HEK293T (cell line): ENCODE measurements around the gene POLDIP3.

Source experiments
- CTCF ChIA-PET: fragments of 350-600 bp; formaldehyde crosslinking; extraction: SDS; loops from one replicate; lab custom pipeline; 2021; ENCODE audit warnings: antibody characterized with exemption, inconsistent platforms; lab: Yijun Ruan, JAX
- POLR2A ChIA-PET: fragments of 350-600 bp; formaldehyde crosslinking; extraction: SDS; loops from one replicate; lab custom pipeline; 2020; ENCODE audit warnings: antibody characterized with exemption, inconsistent platforms; lab: Yijun Ruan, JAX
- DNase-seq: peaks from one replicate; pipeline ENCODE4 v3.0.0; 2012; ENCODE audit warnings: mixed read lengths; ENCODE audit errors: extremely low spot score
- ARNT ChIP-seq: fragments of 450-650 bp; IDR thresholded peaks from 2 replicates; pipeline ENCODE4 v1.6.1; 2017; ENCODE audit warnings: mild to moderate bottlenecking
- BHLHE40 ChIP-seq: fragments of 450-650 bp; IDR thresholded peaks from 2 replicates; pipeline ENCODE4 v1.6.1; 2016; ENCODE audit warnings: mild to moderate bottlenecking, moderate library complexity, borderline replicate concordance
- CTBP1 ChIP-seq: fragments of 450-650 bp; IDR thresholded peaks from 2 replicates; pipeline ENCODE4 v1.6.1; 2016; ENCODE audit warnings: borderline replicate concordance
- ELF4 ChIP-seq: fragments of 450-650 bp; IDR thresholded peaks from 2 replicates; pipeline ENCODE4 v1.6.1; 2017; ENCODE audit warnings: antibody characterized with exemption
- FOXA1 ChIP-seq: fragments of 450-650 bp; IDR thresholded peaks from 2 replicates; pipeline ENCODE4 v1.6.1; 2016; ENCODE audit warnings: mild to moderate bottlenecking
- FOXK2 ChIP-seq: fragments of 450-650 bp; IDR thresholded peaks from 2 replicates; pipeline ENCODE4 v1.6.1; 2016; ENCODE audit warnings: mild to moderate bottlenecking
- FOXM1 ChIP-seq: fragments of 450-650 bp; IDR thresholded peaks from 2 replicates; pipeline ENCODE4 v1.6.1; 2017; ENCODE audit warnings: mild to moderate bottlenecking, borderline replicate concordance
- HDGF ChIP-seq: fragments of 450-650 bp; IDR thresholded peaks from 2 replicates; pipeline ENCODE4 v1.6.1; 2017; ENCODE audit warnings: antibody characterized with exemption, borderline replicate concordance
- L3MBTL2 ChIP-seq: fragments of 450-650 bp; conservative IDR thresholded peaks from 2 replicates; pipeline ENCODE4 v1.6.1; 2016; ENCODE audit warnings: mild to moderate bottlenecking
- LEF1 ChIP-seq: fragments of 450-650 bp; IDR thresholded peaks from 2 replicates; pipeline ENCODE4 v1.6.1; 2017; ENCODE audit warnings: mild to moderate bottlenecking, borderline replicate concordance
- NFRKB ChIP-seq: fragments of 450-650 bp; IDR thresholded peaks from 2 replicates; pipeline ENCODE4 v1.6.1; 2016; ENCODE audit warnings: mild to moderate bottlenecking, moderate library complexity
- PKNOX1 ChIP-seq: fragments of 450-650 bp; IDR thresholded peaks from 2 replicates; pipeline ENCODE4 v1.6.1; 2016
- SP1 ChIP-seq: fragments of 450-650 bp; IDR thresholded peaks from 2 replicates; pipeline ENCODE4 v1.6.1; 2017
- SUZ12 ChIP-seq: fragments of 450-650 bp; IDR thresholded peaks from 2 replicates; pipeline ENCODE4 v1.6.1; 2016; ENCODE audit warnings: mild to moderate bottlenecking
- TARDBP ChIP-seq: fragments of 450-650 bp; IDR thresholded peaks from 2 replicates; pipeline ENCODE4 v1.6.1; 2016
- ZNF384 ChIP-seq: fragments of 450-650 bp; IDR thresholded peaks from 2 replicates; pipeline ENCODE4 v1.6.1; 2016

The POLDIP3 gene

GRCh38 chr22:42642806-42643633 is 28.3 kb upstream of the POLDIP3 start:
- no peak for TF ChIP-seq FOXK2
- no peak for TF ChIP-seq FOXM1
- no peak for TF ChIP-seq ZNF384
- TF ChIP-seq TARDBP = no peak
- TF ChIP-seq SP1 = no peak
- no peak for TF ChIP-seq L3MBTL2
- no peak for TF ChIP-seq NFRKB
- TF ChIP-seq ARNT = no peak
- no peak for TF ChIP-seq PKNOX1
- no peak for TF ChIP-seq FOXA1
- TF ChIP-seq ELF4 = no peak
- TF ChIP-seq BHLHE40 = no peak
- TF ChIP-seq LEF1 = no peak
- TF ChIP-seq CTBP1 = no peak
- no peak for TF ChIP-seq SUZ12
- CTCF ChIA-PET = interaction anchor here (0.5 to 1.8 kb wide), 2 partner anchors 22 to 96 kb away, joined by 3 to 11 read pairs; no protein-coding TSS in a partner anchor
- no peak for DNase-seq
- POLR2A ChIA-PET = interaction anchor here (1.0 kb wide), 1 partner anchor 28 kb away, joined by 9 read pairs; the partner anchor contains the start of gene POLDIP3

- CTCF ChIA-PET = interaction anchor here (1.8 kb wide), 1 partner anchor 20 kb away, joined by 11 read pairs; no protein-coding TSS in a partner anchor
- no peak for TF ChIP-seq L3MBTL2
- TF ChIP-seq CTBP1 = no peak
- TF ChIP-seq FOXM1 = no peak
- TF ChIP-seq HDGF = no peak
- TF ChIP-seq NFRKB = no peak
- no peak for TF ChIP-seq ZNF384
- TF ChIP-seq BHLHE40 = no peak
- TF ChIP-seq SUZ12 = no peak
- no peak for TF ChIP-seq FOXK2
- DNase-seq = no peak
- POLR2A ChIA-PET = interaction anchor here (1.0 kb wide), 1 partner anchor 27 kb away, joined by 9 read pairs; the partner anchor contains the start of gene POLDIP3
Measured at GRCh38 chr22:42641801-42642413, 27.2 kb upstream of the POLDIP3 start.

GRCh38 chr22:42639541-42640241 is 25.0 kb upstream of the POLDIP3 start:
- POLR2A ChIA-PET = interaction anchor here (4.8 kb wide), 1 partner anchor 8 kb away, joined by 22 read pairs; the partner anchor contains the start of gene CYB5R3
- CTCF ChIA-PET = interaction anchor here (1.1 kb wide), 1 partner anchor 18 kb away, joined by 5 read pairs; no protein-coding TSS in a partner anchor
- no peak for DNase-seq
- TF ChIP-seq HDGF = no peak

- TF ChIP-seq ZNF384 (no peak), FOXM1 (no peak), PKNOX1 (no peak), FOXA1 (no peak), HDGF (no peak), ELF4 (no peak), TARDBP (no peak), SUZ12 (no peak), ARNT (no peak), BHLHE40 (no peak), SP1 (no peak), NFRKB (no peak), FOXK2 (no peak), LEF1 (no peak), L3MBTL2 (no peak), CTBP1 (no peak)
- DNase-seq = no peak
- ChIA-PET POLR2A (interaction anchor here (0.8 to 4.8 kb wide), 3 partner anchors 11 to 22 kb away, joined by 4 to 22 read pairs (median 13); partner anchors contain the start of genes CYB5R3 and POLDIP3), CTCF (interaction anchor here (0.6 to 2.2 kb wide), 2 partner anchors 14 to 16 kb away, joined by 3 to 8 read pairs; no protein-coding TSS in a partner anchor)
Measured at GRCh38 chr22:42637555-42637954, 22.9 kb upstream of the POLDIP3 start.

GRCh38 chr22:42636506-42636905 is 21.8 kb upstream of the POLDIP3 start:
- no peak for TF ChIP-seq ZNF384
- TF ChIP-seq TARDBP = no peak
- TF ChIP-seq HDGF = no peak
- no peak for TF ChIP-seq LEF1
- no peak for TF ChIP-seq FOXM1
- no peak for TF ChIP-seq FOXK2
- TF ChIP-seq L3MBTL2 = no peak
- no peak for TF ChIP-seq PKNOX1
- TF ChIP-seq SUZ12 = no peak
- no peak for TF ChIP-seq ELF4
- TF ChIP-seq ARNT = no peak
- no peak for TF ChIP-seq CTBP1
- TF ChIP-seq BHLHE40 = no peak
- TF ChIP-seq NFRKB = no peak
- TF ChIP-seq SP1 = no peak
- no peak for TF ChIP-seq FOXA1
- CTCF ChIA-PET = interaction anchor here (0.6 to 2.2 kb wide), 2 partner anchors 15 to 728 kb away, joined by 3 to 8 read pairs; no protein-coding TSS in a partner anchor
- DNase-seq = no peak
- POLR2A ChIA-PET = interaction anchor here (3.1 to 4.8 kb wide), 2 partner anchors 12 to 21 kb away, joined by 13 to 22 read pairs; partner anchors contain the start of genes CYB5R3 and POLDIP3
